SH-SY5Y (cell line): Measurements from ENCODE around the gene FLNB.

Experiments
- GATA2 ChIP-seq: IDR thresholded peaks from 2 replicates; pipeline ENCODE4 v1.6.1; 2011; ENCODE audit warnings: mild to moderate bottlenecking, low read depth, low read length
- GATA3 ChIP-seq: IDR thresholded peaks from 2 replicates; pipeline ENCODE4 v1.6.1; 2011; ENCODE audit warnings: low read depth, mild to moderate bottlenecking, low read length, moderate library complexity

DNA sequence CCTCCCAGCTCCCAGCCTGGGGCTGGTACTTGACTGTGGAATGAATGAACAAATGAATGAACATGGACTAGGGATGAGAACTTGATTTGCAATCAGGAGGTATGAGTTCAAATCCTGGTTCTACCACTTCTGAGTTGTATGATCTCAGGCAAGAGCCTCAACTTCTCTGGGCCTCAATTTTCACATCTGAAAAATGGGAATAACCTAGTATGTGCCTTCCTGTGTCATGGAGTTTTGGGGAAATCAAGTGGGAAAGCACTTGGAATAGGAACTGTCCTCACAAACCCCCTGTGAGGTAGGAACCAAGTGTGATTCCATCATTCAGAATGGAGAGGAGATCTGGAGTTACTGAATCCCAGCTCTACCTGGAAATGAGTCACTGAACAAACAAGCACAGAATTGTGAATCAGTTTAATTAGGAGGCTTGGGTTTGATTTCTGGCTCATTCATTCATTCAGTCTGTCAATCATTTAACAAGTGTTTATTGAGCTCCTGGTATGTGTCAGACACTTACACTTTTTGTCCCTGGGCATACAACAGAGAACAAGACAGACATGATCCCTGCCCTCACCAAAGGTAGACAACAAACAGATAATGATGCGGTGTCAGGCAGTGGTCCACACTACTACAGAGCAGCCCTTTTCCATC lies 172.8 kb downstream of the FLNB start:
- no peak for TF ChIP-seq GATA2
- TF ChIP-seq GATA3, result no peak
